ENCODE results near the gene SFTPA2. TPM values are rescaled to one million over a fixed set of nuclear protein-coding genes. Genes with fewer than 3 reads are reported as not detected.
A peak's percentile ranks its signal among the peaks of the same experiment; 100 is the strongest.

Gene SFTPA2
- total RNA-seq, 1 donor from 2014 or later, result 0.74 TPM

DNA sequence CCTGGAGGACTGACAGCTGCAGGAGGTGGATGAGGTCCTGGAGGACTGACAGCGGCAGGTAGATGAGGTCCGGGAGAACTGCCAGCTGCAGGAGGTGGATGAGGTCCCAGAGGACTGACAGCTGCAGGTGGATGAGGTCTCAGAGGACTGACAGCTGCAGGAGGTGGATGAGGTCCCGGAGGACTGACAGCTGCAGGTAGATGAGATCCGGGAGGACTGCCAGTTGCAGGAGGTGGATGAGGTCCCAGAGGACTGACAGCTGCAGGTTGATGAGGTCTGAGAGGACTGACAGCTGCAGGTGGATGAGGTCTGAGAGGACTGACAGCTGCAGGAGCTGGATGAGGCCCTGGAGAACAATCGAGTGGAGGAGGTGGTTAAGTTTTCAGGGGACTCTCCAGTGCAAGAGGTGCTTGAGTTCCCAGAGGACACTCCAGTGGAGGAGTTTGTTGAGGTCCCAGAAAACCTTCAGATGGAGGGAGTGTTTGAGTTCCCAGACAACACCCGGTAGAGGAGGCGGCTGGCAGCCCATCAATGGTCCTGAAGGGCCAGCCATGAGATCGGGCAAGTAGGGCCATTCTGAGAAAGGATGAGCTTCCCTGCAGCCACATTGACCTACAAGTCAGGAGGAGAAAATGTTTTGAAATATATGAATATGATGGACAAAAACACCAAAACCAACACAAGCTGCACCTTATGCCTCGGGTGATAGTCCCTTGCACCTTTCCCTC is 52.6 kb downstream of the SFTPA2 start:
- H3K27ac ChIP-seq, result no peak overlapping the region
- H3K9me3 ChIP-seq, result no peaks in the 10 kb centered on the region
- TF ChIP-seq POLR2AphosphoS5 (IDR thresholded peaks at IDR 0.05; ENCODE audit: insufficient read depth in 1 of 2, low read depth in 1 of 2) (no peak), POLR2A (IDR thresholded peaks at IDR 0.05) (no peak)
- TF ChIP-seq, protein P1, sequence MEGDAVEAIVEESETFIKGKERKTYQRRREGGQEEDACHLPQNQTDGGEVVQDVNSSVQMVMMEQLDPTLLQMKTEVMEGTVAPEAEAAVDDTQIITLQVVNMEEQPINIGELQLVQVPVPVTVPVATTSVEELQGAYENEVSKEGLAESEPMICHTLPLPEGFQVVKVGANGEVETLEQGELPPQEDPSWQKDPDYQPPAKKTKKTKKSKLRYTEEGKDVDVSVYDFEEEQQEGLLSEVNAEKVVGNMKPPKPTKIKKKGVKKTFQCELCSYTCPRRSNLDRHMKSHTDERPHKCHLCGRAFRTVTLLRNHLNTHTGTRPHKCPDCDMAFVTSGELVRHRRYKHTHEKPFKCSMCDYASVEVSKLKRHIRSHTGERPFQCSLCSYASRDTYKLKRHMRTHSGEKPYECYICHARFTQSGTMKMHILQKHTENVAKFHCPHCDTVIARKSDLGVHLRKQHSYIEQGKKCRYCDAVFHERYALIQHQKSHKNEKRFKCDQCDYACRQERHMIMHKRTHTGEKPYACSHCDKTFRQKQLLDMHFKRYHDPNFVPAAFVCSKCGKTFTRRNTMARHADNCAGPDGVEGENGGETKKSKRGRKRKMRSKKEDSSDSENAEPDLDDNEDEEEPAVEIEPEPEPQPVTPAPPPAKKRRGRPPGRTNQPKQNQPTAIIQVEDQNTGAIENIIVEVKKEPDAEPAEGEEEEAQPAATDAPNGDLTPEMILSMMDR (IDR thresholded peaks at IDR 0.05), result no peak
- H3K4me1 ChIP-seq, result no peaks in the 10 kb centered on the region
- no peaks in the 10 kb centered on the region for H3K36me3 ChIP-seq
- peak in 1 of 2 donors; percentile 70 for DNase-seq (ENCODE audit: extremely low spot score in 2 of 2)
- intact Hi-C loops (cut with DNase I), result no loop called here
- H3K27me3 ChIP-seq, result no peaks in the 10 kb centered on the region
- H3K4me3 ChIP-seq, result no peak overlapping the region

Small RNA genes within 50 kb of the gene (small RNA-seq; reads per million reads assigned to genes)
- gene BX248123.2, result not detected
- gene RPS12P18, result not detected

Other genes with a start within 250 kb of the SFTPA2 start
- 44.7 TPM for gene PPIF, start 212.9 kb downstream of the SFTPA2 start, total RNA-seq
- gene ZCCHC24, start 114.8 kb downstream of the SFTPA2 start, total RNA-seq, result 57.0 TPM
- not detected for gene EIF5AL1, start 47.9 kb downstream of the SFTPA2 start, total RNA-seq
- gene SFTPA1, start 50.5 kb upstream of the SFTPA2 start, total RNA-seq, result 2.9 TPM
- 0.25 TPM for gene NUTM2B, start 142.8 kb upstream of the SFTPA2 start, total RNA-seq

All from vagina (tissue), 2 donors.